ENCODE measurements around the gene ZDHHC3. TPM values are rescaled to one million over a fixed set of nuclear protein-coding genes. Genes with fewer than 3 reads are reported as not detected.

The ZDHHC3 gene
- total RNA-seq, 2 donors from 2014 or later, result 40.6 to 60.5 TPM

GRCh38 chr3:44931791-44932190 lies 44.2 kb downstream of the ZDHHC3 start:
- H3K4me1 ChIP-seq, result no peaks in the 10 kb centered on the region
- no peaks in the 10 kb centered on the region for H3K27me3 ChIP-seq
- TF ChIP-seq CTCF (IDR thresholded peaks at IDR 0.05), result no peak
- H3K9me3 ChIP-seq, result no peaks in the 10 kb centered on the region
- H3K36me3 ChIP-seq, result peaks cover 59% of the 10 kb centered on the region
- DNase-seq (ENCODE audit: low spot score), result no peak
- no peak overlapping the region for H3K4me3 ChIP-seq
- H3K27ac ChIP-seq, result no peak overlapping the region

GRCh38 chr3:44930911-44931310 lies 45.1 kb downstream of the ZDHHC3 start:
- Histone ChIP-seq H3K4me3 (no peak overlapping the region), H3K4me1 (no peaks in the 10 kb centered on the region), H3K27ac (no peak overlapping the region), H3K27me3 (no peaks in the 10 kb centered on the region), H3K36me3 (peaks cover 62% of the 10 kb centered on the region), H3K9me3 (no peaks in the 10 kb centered on the region)
- DNase-seq (ENCODE audit: low spot score), result no peak
- no peak for TF ChIP-seq CTCF (IDR thresholded peaks at IDR 0.05)

GRCh38 chr3:44929782-44930181 lies 46.2 kb downstream of the ZDHHC3 start:
- no peaks in the 10 kb centered on the region for H3K4me1 ChIP-seq
- no peaks in the 10 kb centered on the region for H3K27me3 ChIP-seq
- no peak overlapping the region for H3K27ac ChIP-seq
- H3K9me3 ChIP-seq, result no peaks in the 10 kb centered on the region
- TF ChIP-seq CTCF (IDR thresholded peaks at IDR 0.05), result no peak
- DNase-seq (ENCODE audit: low spot score), result no peak
- H3K36me3 ChIP-seq, result peaks cover 69% of the 10 kb centered on the region
- no peak overlapping the region for H3K4me3 ChIP-seq

GRCh38 chr3:44927371-44927770 lies 48.6 kb downstream of the ZDHHC3 start:
- no peak for TF ChIP-seq CTCF (IDR thresholded peaks at IDR 0.05)
- Histone ChIP-seq H3K36me3 (peaks cover 56% of the 10 kb centered on the region), H3K27me3 (no peaks in the 10 kb centered on the region), H3K4me1 (peaks cover 0 to 12% of the 10 kb centered on the region in 2 donors), H3K27ac (no peak overlapping the region), H3K4me3 (no peak overlapping the region), H3K9me3 (no peaks in the 10 kb centered on the region)
- DNase-seq (ENCODE audit: low spot score), result no peak

GRCh38 chr3:44926921-44927320 lies 49.1 kb downstream of the ZDHHC3 start:
- no peak for TF ChIP-seq CTCF (IDR thresholded peaks at IDR 0.05)
- H3K9me3 ChIP-seq, result no peaks in the 10 kb centered on the region
- peaks cover 0 to 12% of the 10 kb centered on the region in 2 donors for H3K4me1 ChIP-seq
- H3K36me3 ChIP-seq, result peaks cover 54% of the 10 kb centered on the region
- no peak for DNase-seq (ENCODE audit: low spot score)
- H3K27me3 ChIP-seq, result no peaks in the 10 kb centered on the region
- no peak overlapping the region for H3K27ac ChIP-seq
- H3K4me3 ChIP-seq, result no peak overlapping the region

GRCh38 chr3:44926172-44926571 lies 49.8 kb downstream of the ZDHHC3 start:
- Histone ChIP-seq H3K4me3 (no peak overlapping the region), H3K36me3 (peaks cover 49% of the 10 kb centered on the region), H3K4me1 (peaks cover 0 to 12% of the 10 kb centered on the region in 2 donors), H3K27me3 (no peaks in the 10 kb centered on the region), H3K27ac (no peak overlapping the region), H3K9me3 (no peaks in the 10 kb centered on the region)
- TF ChIP-seq CTCF (IDR thresholded peaks at IDR 0.05), result no peak
- DNase-seq (ENCODE audit: low spot score), result no peak

All from right atrium auricular region (tissue), 2 donors.